ENCODE results near the gene SCG3.
A peak's percentile ranks its signal among the peaks of the same experiment; 100 is the strongest.

Gene SCG3

GRCh38 chr15:51727141-51727897, 46.0 kb downstream of the SCG3 start:
- Histone ChIP-seq H3K4me2 (ENCODE audit: low read length) (no peak overlapping the region), H3K27ac (ENCODE audit: low read length) (no peak overlapping the region), H3K4me3 (ENCODE audit: low read length) (no peak overlapping the region), H4K20me1 (ENCODE audit: insufficient read depth, low read length) (peaks cover 45% of the 10 kb centered on the region), H3K36me3 (replicated peaks; ENCODE audit: low read depth, low read length) (peaks cover 32% of the 10 kb centered on the region), H3K4me1 (ENCODE audit: low read length) (peaks cover 58% of the 10 kb centered on the region), H2AFZ (ENCODE audit: low read depth, low read length) (no peak overlapping the region), H3K9ac (ENCODE audit: low read length) (no peak overlapping the region), H3K9me3 (ENCODE audit: insufficient read depth, low read length) (no peaks in the 10 kb centered on the region), H3K79me2 (ENCODE audit: low read length) (peaks cover 66% of the 10 kb centered on the region), H3K27me3 (ENCODE audit: low read depth, low read length) (no peaks in the 10 kb centered on the region)
- TF ChIP-seq EZH2phosphoT487 (IDR thresholded peaks at IDR 0.05; ENCODE audit: low read depth) (no peak), CTCF (IDR thresholded peaks at IDR 0.05; ENCODE audit: low read depth, low read length) (peak; percentile 37)

GRCh38 chr15:51731549-51732267, 50.4 kb downstream of the SCG3 start:
- Histone ChIP-seq H4K20me1 (ENCODE audit: insufficient read depth, low read length) (peaks cover 44% of the 10 kb centered on the region), H3K27ac (ENCODE audit: low read length) (peak overlapping the region; percentile 89), H3K9ac (ENCODE audit: low read length) (peak overlapping the region; percentile 52), H3K9me3 (ENCODE audit: insufficient read depth, low read length) (no peaks in the 10 kb centered on the region), H3K4me1 (ENCODE audit: low read length) (peaks cover 84% of the 10 kb centered on the region), H3K4me2 (ENCODE audit: low read length) (peak overlapping the region; percentile 91), H3K36me3 (replicated peaks; ENCODE audit: low read depth, low read length) (peaks cover 30% of the 10 kb centered on the region), H3K79me2 (ENCODE audit: low read length) (peaks cover 95% of the 10 kb centered on the region), H3K4me3 (ENCODE audit: low read length) (peak overlapping the region; percentile 72), H3K27me3 (ENCODE audit: low read depth, low read length) (no peaks in the 10 kb centered on the region), H2AFZ (ENCODE audit: low read depth, low read length) (no peak overlapping the region)
- TF ChIP-seq CTCF (IDR thresholded peaks at IDR 0.05; ENCODE audit: low read depth, low read length) = no peak
- no peak for TF ChIP-seq EZH2phosphoT487 (IDR thresholded peaks at IDR 0.05; ENCODE audit: low read depth)

- TF ChIP-seq CTCF (IDR thresholded peaks at IDR 0.05; ENCODE audit: low read depth, low read length) (no peak), EZH2phosphoT487 (IDR thresholded peaks at IDR 0.05; ENCODE audit: low read depth) (no peak)
- Histone ChIP-seq H3K4me1 (ENCODE audit: low read length) (peaks cover 75% of the 10 kb centered on the region), H3K9me3 (ENCODE audit: insufficient read depth, low read length) (no peaks in the 10 kb centered on the region), H2AFZ (ENCODE audit: low read depth, low read length) (no peak overlapping the region), H3K79me2 (ENCODE audit: low read length) (peaks cover 92% of the 10 kb centered on the region), H3K4me2 (ENCODE audit: low read length) (peak overlapping the region; percentile 91), H3K27me3 (ENCODE audit: low read depth, low read length) (no peaks in the 10 kb centered on the region), H3K9ac (ENCODE audit: low read length) (peak overlapping the region; percentile 49; the same call in 1 of the 2 replicates), H3K27ac (ENCODE audit: low read length) (peak overlapping the region; percentile 89), H4K20me1 (ENCODE audit: insufficient read depth, low read length) (peaks cover 35% of the 10 kb centered on the region), H3K4me3 (ENCODE audit: low read length) (no peak overlapping the region), H3K36me3 (replicated peaks; ENCODE audit: low read depth, low read length) (peaks cover 24% of the 10 kb centered on the region)
Measured at GRCh38 chr15:51732646-51733045, 51.3 kb downstream of the SCG3 start.

All from OCI-LY3 (cell line).